Left lung (tissue), 10 donors: ENCODE data around the gene LAMA2. TPM values are rescaled to one million over a fixed set of nuclear protein-coding genes. Genes with fewer than 3 reads are reported as not detected.
A peak's percentile ranks its signal among the peaks of the same experiment; 100 is the strongest.

Experiments
- ATAC-seq: fragments of 200-7000 bp; cut with Tn5 transposase; one replicate; pipeline ENCODE4 v1.9.1; 2020; ENCODE audit warnings: moderate library complexity
- DNase-seq, 4 donors: peaks; one replicate each; pipeline ENCODE4 v3.0.0-alpha.2; 2013 to 2020
- H3K27ac ChIP-seq, 2 donors: fragments of 200-600 bp; sonication (generic) in 1 of 2; one replicate each; pipeline versions ENCODE4 v1.5.0 to v1.8.0; 2020 to 2021
- H3K27me3 ChIP-seq, 2 donors: fragments of 200-600 bp; sonication (generic) in 1 of 2; one replicate each; pipeline versions ENCODE4 v1.5.0 to v1.8.0; 2020 to 2021
- H3K36me3 ChIP-seq, 2 donors: fragments of 200-600 bp; sonication (generic) in 1 of 2; one replicate each; pipeline versions ENCODE4 v1.5.0 to v1.8.0; 2020 to 2021
- H3K4me1 ChIP-seq, 2 donors: fragments of 200-600 bp; one replicate each; pipeline ENCODE4 v1.8.0; 2021
- H3K4me3 ChIP-seq, 2 donors: fragments of 200-600 bp; sonication (generic) in 1 of 2; one replicate each; pipeline versions ENCODE4 v1.5.0 to v1.8.0; 2020 to 2021; ENCODE audit warnings: mild to moderate bottlenecking in 1 of 2
- H3K9me3 ChIP-seq, 2 donors: fragments of 200-600 bp; sonication (generic) in 1 of 2; one replicate each; pipeline versions ENCODE4 v1.5.0 to v1.8.0; 2020 to 2021
- CTCF ChIP-seq, 2 donors: fragments of 200-600 bp; sonication (generic) in 1 of 2; IDR thresholded peaks; one replicate each; pipeline versions ENCODE4 v1.5.0 to v1.8.0; 2021; ENCODE audit warnings: antibody characterized with exemption in 2 of 2
- intact Hi-C, 2 donors: fragments of 100-400 bp; cut with DNase I; formaldehyde crosslinking; loops; one replicate each; pipeline versions ENCODE4 v1.11.2 to v1.14.2; 2022
- polyA plus RNA-seq, 6 donors: library from polyadenylated mRNA; unstranded; fragments of 120-200 nt; gene quantifications; one replicate each; pipeline ENCODE4 v1.2.1, GENCODE V29; 2013; ENCODE audit not compliant: insufficient read length in 6 of 6
- total RNA-seq, 2 donors: library from RNA; stranded (reverse); fragmentation: NEBNext Ultra II Directional; extraction: Animal tissue kit (Norgen Biotek cat#: 25700); gene quantifications; one replicate each; pipeline ENCODE4 v1.2.1, GENCODE V29; 2021
- donor health status: DM: no; HTN: yes; CAD: no.
- donor health status: DM: no; HTN: no; CAD: no.

Gene LAMA2
- total and polyA plus RNA-seq, 8 donors: 32.7 to 91.7 (median 64.7) TPM

GRCh38 chr6:128844598-128844997 lies 38.3 kb upstream of the LAMA2 start:
- TF ChIP-seq CTCF (IDR thresholded peaks at IDR 0.05): no peak
- no peak overlapping the region for H3K27ac ChIP-seq
- H3K4me3 ChIP-seq: no peak overlapping the region
- H3K4me1 ChIP-seq: no peaks in the 10 kb centered on the region
- DNase-seq (no peak), ATAC-seq (no peak)
- no peaks in the 10 kb centered on the region for H3K36me3 ChIP-seq
- no peaks in the 10 kb centered on the region for H3K27me3 ChIP-seq
- intact Hi-C loops: no loop called here
- H3K9me3 ChIP-seq: no peaks in the 10 kb centered on the region

- Histone ChIP-seq H3K27ac (no peak overlapping the region), H3K4me3 (no peak overlapping the region), H3K36me3 (no peaks in the 10 kb centered on the region), H3K4me1 (no peaks in the 10 kb centered on the region), H3K27me3 (no peaks in the 10 kb centered on the region), H3K9me3 (no peaks in the 10 kb centered on the region)
- DNase-seq: no peak
- ATAC-seq: no peak
- no peak for TF ChIP-seq CTCF (IDR thresholded peaks at IDR 0.05)
- intact Hi-C loops: no loop called here
Observed at GRCh38 chr6:128847431-128848210, 35.3 kb upstream of the LAMA2 start.

- Histone ChIP-seq H3K4me3 (no peak overlapping the region), H3K36me3 (no peaks in the 10 kb centered on the region), H3K27ac (no peak overlapping the region), H3K27me3 (no peaks in the 10 kb centered on the region), H3K4me1 (no peaks in the 10 kb centered on the region), H3K9me3 (no peaks in the 10 kb centered on the region)
- intact Hi-C loops: no loop called here
- ATAC-seq: no peak
- TF ChIP-seq CTCF (IDR thresholded peaks at IDR 0.05): no peak
- peak in 2 of 4 donors; percentile 30 to 46 for DNase-seq
Observed at GRCh38 chr6:128848212-128848935, 34.6 kb upstream of the LAMA2 start.

- Histone ChIP-seq H3K27me3 (no peaks in the 10 kb centered on the region), H3K9me3 (peaks cover 0 to 6% of the 10 kb centered on the region in 2 donors), H3K27ac (no peak overlapping the region), H3K36me3 (no peaks in the 10 kb centered on the region), H3K4me3 (no peak overlapping the region), H3K4me1 (no peaks in the 10 kb centered on the region)
- ATAC-seq: no peak
- intact Hi-C loops: no loop called here
- no peak for DNase-seq
- TF ChIP-seq CTCF (IDR thresholded peaks at IDR 0.05): no peak
Observed at GRCh38 chr6:128855581-128856085, 27.3 kb upstream of the LAMA2 start.

GRCh38 chr6:128857806-128858205 lies 25.1 kb upstream of the LAMA2 start:
- DNase-seq: no peak
- Histone ChIP-seq H3K27ac (no peak overlapping the region), H3K36me3 (no peaks in the 10 kb centered on the region), H3K4me3 (no peak overlapping the region), H3K27me3 (no peaks in the 10 kb centered on the region), H3K9me3 (peaks cover 4 to 15% of the 10 kb centered on the region in 2 donors), H3K4me1 (no peaks in the 10 kb centered on the region)
- ATAC-seq: no peak
- TF ChIP-seq CTCF (IDR thresholded peaks at IDR 0.05): no peak
- intact Hi-C loops: no loop called here
